GM12892 (cell line): ENCODE data around the gene ZBTB46.

ENCODE experiments used
- POLR2A ChIP-seq: IDR thresholded peaks from 2 replicates; pipeline ENCODE4 v1.6.1; 2011; ENCODE audit warnings: low read depth, low read length, control low read depth
- POLR2AphosphoS5 ChIP-seq: IDR thresholded peaks from 2 replicates; pipeline ENCODE4 v1.6.1; 2011; ENCODE audit warnings: low read depth, low read length, control low read depth

DNA sequence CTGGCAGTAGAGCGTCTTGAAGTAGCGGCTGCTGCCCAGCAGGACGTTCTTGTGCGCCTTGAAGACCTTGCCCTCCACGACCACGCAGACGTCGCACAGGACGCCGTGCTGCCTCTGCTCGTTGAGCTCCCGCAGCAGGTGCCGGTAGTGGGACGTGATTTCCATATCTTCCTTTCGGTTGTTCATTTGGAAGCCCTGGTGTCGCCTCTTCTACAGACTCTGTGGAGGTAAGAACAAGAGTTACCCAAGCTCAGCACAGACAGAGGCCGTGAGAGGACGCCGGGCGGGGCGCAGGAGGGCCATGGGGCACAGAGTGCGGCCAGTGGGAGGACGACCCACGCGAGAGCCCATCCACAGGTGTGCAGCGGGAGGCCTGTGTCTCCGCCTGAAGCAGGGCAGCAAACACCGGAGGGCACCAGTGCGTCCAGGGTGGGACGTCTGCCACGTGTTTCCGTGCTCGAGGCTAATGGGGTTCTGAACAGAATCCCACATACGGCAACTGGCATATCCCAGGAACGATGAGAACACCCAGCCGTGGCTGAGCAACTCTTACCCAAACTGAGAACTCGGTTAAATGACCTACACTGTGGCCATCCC lies 40.4 kb downstream of the ZBTB46 start:
- TF ChIP-seq POLR2A (no peak), POLR2AphosphoS5 (no peak)
